Activated naive CD4-positive, alpha-beta T cell treated with anti-CD3 and anti-CD28 coated beads, Interleukin-2, amount 50 U/mL, for 24 hours (primary cell): Measurements from ENCODE around the gene SLC38A8.

Experiments used
- H3K27ac Mint-ChIP-seq: one replicate; pipeline ENCODE4 v1.8.0; 2021; ENCODE audit warnings: mild to moderate bottlenecking, mixed read lengths
- H3K27me3 Mint-ChIP-seq: one replicate; pipeline ENCODE4 v1.8.0; 2021; ENCODE audit warnings: mixed read lengths
- H3K36me3 Mint-ChIP-seq: one replicate; pipeline ENCODE4 v1.8.0; 2021; ENCODE audit warnings: mixed read lengths
- H3K4me1 Mint-ChIP-seq: one replicate; pipeline ENCODE4 v1.8.0; 2021; ENCODE audit warnings: mixed read lengths
- H3K4me3 Mint-ChIP-seq: one replicate; pipeline ENCODE4 v1.8.0; 2021; ENCODE audit warnings: mild to moderate bottlenecking, mixed read lengths
- H3K9me3 Mint-ChIP-seq: one replicate; pipeline ENCODE4 v1.8.0; 2021; ENCODE audit warnings: mixed read lengths

The SLC38A8 gene

GRCh38 chr16:83981799-83982198 is 60.8 kb downstream of the SLC38A8 start:
- Mint-ChIP-seq H3K27me3 (no peaks in the 10 kb centered on the region), H3K36me3 (no peaks in the 10 kb centered on the region), H3K4me1 (no peaks in the 10 kb centered on the region), H3K9me3 (peaks cover 6% of the 10 kb centered on the region), H3K27ac (no peak overlapping the region), H3K4me3 (no peak overlapping the region)

DNA sequence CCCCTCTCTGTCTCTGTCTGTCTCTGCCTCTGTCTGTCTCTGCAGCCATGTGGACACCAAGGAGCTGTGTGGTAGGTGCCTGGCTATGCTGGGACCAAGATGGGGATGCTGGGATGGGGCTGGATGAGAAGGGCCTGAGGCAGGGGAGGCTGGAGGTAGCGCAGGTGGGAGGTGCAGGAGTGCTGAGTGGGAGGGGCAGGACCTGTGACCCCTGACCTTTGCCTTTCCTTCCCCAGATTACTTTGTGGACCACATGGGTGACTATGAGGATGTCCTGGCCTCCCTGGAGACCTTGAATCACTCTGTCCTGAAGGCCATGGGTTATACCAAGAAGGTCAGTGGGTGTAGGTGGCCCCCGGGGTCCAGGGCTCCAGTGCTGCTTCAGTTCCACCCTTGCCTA is 61.8 kb downstream of the SLC38A8 start:
- H3K4me1 Mint-ChIP-seq = no peaks in the 10 kb centered on the region
- H3K4me3 Mint-ChIP-seq = no peak overlapping the region
- H3K9me3 Mint-ChIP-seq = peaks cover 6% of the 10 kb centered on the region
- H3K36me3 Mint-ChIP-seq = no peaks in the 10 kb centered on the region
- H3K27me3 Mint-ChIP-seq = no peaks in the 10 kb centered on the region
- no peak overlapping the region for H3K27ac Mint-ChIP-seq

DNA sequence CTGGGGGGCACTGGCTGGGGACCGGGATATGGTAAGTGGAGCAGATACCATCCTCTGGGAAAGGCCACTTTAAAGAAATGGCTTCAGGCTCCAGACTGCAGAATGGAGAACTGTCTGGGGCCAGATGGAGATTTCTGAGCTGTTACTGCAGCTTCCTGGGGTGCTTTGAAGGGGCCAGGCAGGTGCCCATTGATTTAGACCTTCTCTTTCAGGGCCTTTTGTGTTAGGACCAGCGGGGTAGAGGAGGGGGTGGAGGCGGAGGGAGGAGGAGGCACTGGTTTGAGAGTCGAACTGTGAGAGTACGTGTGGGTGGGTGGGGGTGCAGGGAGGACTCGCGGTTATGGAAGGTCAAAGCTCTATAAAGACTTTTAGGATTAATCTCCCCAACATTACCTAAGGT is 63.2 kb downstream of the SLC38A8 start:
- Mint-ChIP-seq H3K4me3 (no peak overlapping the region), H3K4me1 (no peaks in the 10 kb centered on the region), H3K27me3 (peaks cover 2% of the 10 kb centered on the region), H3K36me3 (no peaks in the 10 kb centered on the region), H3K27ac (no peak overlapping the region), H3K9me3 (peaks cover 6% of the 10 kb centered on the region)

- H3K27me3 Mint-ChIP-seq = peaks cover 3% of the 10 kb centered on the region
- no peak overlapping the region for H3K4me3 Mint-ChIP-seq
- no peaks in the 10 kb centered on the region for H3K36me3 Mint-ChIP-seq
- no peak overlapping the region for H3K27ac Mint-ChIP-seq
- H3K4me1 Mint-ChIP-seq = no peaks in the 10 kb centered on the region
- H3K9me3 Mint-ChIP-seq = peaks cover 6% of the 10 kb centered on the region
Measured at GRCh38 chr16:83978401-83978904, 64.1 kb downstream of the SLC38A8 start.

- Mint-ChIP-seq H3K27ac (no peak overlapping the region), H3K36me3 (no peaks in the 10 kb centered on the region), H3K9me3 (peaks cover 6% of the 10 kb centered on the region), H3K4me1 (no peaks in the 10 kb centered on the region), H3K27me3 (peaks cover 3% of the 10 kb centered on the region), H3K4me3 (no peak overlapping the region)
Measured at GRCh38 chr16:83977056-83977815, 65.4 kb downstream of the SLC38A8 start.

DNA sequence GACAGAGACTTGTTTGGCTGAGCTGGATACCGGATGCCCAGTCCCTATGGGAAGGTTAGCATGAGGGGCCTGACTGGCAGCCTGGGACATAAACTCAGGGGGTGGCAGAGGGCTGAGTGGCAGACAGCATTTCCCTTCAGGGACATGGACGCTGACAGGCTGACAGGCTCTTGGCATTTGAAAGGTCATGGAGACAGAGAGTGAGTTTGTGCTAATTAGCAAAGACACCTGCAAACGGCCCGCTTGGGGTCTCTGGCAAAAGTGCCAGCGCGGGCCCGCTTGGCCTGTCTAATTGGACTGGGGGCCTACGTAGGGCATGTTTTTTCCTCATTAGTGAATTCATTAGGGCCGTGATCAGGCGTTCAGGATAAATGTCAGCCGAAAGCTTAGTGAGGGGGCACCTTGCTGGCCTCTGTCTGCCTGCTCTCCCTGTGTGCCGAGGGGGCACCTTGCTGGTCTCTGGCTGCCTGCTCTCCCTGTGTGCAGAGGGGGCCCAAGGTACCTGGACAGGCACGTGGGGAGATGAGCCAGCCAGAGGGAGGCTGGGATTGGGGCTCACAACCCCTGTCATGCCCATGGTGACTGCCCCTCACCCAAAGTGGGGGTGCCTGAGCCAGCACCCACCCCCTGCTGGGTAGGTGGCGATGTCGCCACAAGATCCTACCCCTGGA is 66.9 kb downstream of the SLC38A8 start:
- Mint-ChIP-seq H3K4me1 (no peaks in the 10 kb centered on the region), H3K4me3 (no peak overlapping the region), H3K36me3 (no peaks in the 10 kb centered on the region), H3K27me3 (peaks cover 6% of the 10 kb centered on the region), H3K27ac (no peak overlapping the region), H3K9me3 (peaks cover 6% of the 10 kb centered on the region)

GRCh38 chr16:83974475-83974874 is 68.1 kb downstream of the SLC38A8 start:
- Mint-ChIP-seq H3K9me3 (peaks cover 6% of the 10 kb centered on the region), H3K36me3 (no peaks in the 10 kb centered on the region), H3K4me3 (no peak overlapping the region), H3K27me3 (peaks cover 10% of the 10 kb centered on the region), H3K27ac (no peak overlapping the region), H3K4me1 (no peaks in the 10 kb centered on the region)

- peaks cover 3% of the 10 kb centered on the region for H3K9me3 Mint-ChIP-seq
- no peaks in the 10 kb centered on the region for H3K36me3 Mint-ChIP-seq
- no peak overlapping the region for H3K4me3 Mint-ChIP-seq
- H3K4me1 Mint-ChIP-seq = no peaks in the 10 kb centered on the region
- H3K27ac Mint-ChIP-seq = no peak overlapping the region
- peaks cover 13% of the 10 kb centered on the region for H3K27me3 Mint-ChIP-seq
Measured at GRCh38 chr16:83973581-83974385, 68.8 kb downstream of the SLC38A8 start.

DNA sequence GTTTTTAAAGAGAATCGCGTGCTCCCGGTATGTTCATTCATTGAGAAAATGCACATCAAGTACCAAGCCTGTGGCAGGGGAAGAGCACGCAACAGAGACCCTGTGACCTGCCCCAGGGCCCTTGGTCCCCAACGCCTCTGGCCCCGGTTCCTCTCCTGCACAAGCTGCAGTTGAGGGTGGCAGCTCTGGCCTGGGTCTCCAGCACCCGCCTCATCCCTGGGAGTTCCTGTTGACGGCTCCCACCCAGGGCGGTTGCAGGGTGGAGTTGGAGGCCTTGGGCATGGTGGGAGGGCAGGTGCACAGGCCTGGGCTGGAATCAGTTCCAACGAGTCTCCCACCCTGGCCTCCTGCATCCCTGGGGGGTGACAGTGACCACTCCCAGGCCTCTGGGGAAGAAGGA is 69.5 kb downstream of the SLC38A8 start:
- Mint-ChIP-seq H3K27me3 (peaks cover 13% of the 10 kb centered on the region), H3K9me3 (no peaks in the 10 kb centered on the region), H3K4me1 (no peaks in the 10 kb centered on the region), H3K4me3 (no peak overlapping the region), H3K27ac (no peak overlapping the region), H3K36me3 (no peaks in the 10 kb centered on the region)

DNA sequence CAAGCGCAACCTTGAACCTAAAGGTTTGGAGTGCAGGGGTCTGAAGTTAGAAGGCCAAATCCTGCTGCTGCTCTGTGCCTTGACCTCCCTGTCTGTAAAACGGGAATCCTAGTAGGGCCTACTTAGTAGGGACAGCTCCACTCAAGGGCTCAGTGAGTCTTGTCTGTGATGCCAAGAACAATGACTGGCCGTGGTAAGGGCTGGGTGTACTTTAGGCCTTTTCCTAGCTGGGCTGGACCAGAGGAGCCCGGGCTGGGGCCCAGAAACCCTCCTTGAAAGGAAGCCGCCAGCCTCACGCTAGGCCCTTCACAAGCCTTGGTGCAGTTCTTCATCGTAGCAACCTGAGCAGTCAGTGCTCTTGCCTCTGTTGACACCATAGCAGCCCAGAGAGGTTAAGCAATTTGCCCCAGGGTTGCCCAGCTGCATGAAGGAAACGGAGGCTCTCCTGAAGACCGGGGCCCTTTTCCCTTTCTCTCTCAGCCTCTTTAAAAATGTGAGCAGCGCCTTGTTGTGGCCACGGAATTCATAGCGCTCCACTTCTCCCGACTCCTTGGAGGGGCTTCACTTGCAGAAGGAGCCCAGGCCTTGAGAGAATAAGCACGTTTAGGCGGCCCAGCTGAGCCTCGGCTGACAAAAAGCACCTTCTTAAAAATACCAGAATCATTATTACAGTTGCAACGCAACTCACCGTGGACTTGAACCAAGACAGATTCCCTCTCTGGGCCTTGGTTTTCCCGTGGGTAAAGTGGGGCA is 70.2 kb downstream of the SLC38A8 start:
- Mint-ChIP-seq H3K27ac (no peak overlapping the region), H3K27me3 (peaks cover 15% of the 10 kb centered on the region), H3K9me3 (no peaks in the 10 kb centered on the region), H3K4me1 (peaks cover 4% of the 10 kb centered on the region), H3K36me3 (no peaks in the 10 kb centered on the region), H3K4me3 (no peak overlapping the region)

- H3K4me1 Mint-ChIP-seq = peaks cover 4% of the 10 kb centered on the region
- no peak overlapping the region for H3K27ac Mint-ChIP-seq
- peaks cover 15% of the 10 kb centered on the region for H3K27me3 Mint-ChIP-seq
Measured at GRCh38 chr16:83971165-83972130, 71.1 kb downstream of the SLC38A8 start.

DNA sequence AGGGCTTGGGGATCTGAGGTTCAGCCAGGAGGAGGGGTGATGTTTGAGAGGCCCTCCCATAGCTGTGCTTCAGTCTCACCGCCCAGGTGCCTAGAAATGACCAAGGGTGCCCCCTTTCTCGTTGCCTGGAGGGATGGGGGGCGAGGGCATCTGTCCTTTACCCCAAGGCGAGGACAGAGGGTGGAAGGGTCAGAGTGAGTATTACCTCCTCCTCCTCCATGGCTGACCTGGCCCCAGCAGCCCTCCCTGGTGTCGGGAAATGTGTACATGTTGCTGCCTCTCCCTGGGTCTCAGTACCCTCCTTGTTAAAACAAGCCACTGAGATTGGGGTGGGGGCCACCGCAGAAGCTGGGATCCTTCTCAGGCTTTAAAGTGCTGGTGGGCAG is 72.2 kb downstream of the SLC38A8 start:
- no peak overlapping the region for H3K27ac Mint-ChIP-seq
- no peaks in the 10 kb centered on the region for H3K9me3 Mint-ChIP-seq
- no peak overlapping the region for H3K4me3 Mint-ChIP-seq
- peaks cover 4% of the 10 kb centered on the region for H3K4me1 Mint-ChIP-seq
- peaks cover 15% of the 10 kb centered on the region for H3K27me3 Mint-ChIP-seq
- no peaks in the 10 kb centered on the region for H3K36me3 Mint-ChIP-seq

More at GRCh38 chr16:83971165-83972130, 71.1 kb downstream of the SLC38A8 start:
- Mint-ChIP-seq H3K36me3 (no peaks in the 10 kb centered on the region), H3K4me3 (no peak overlapping the region), H3K9me3 (no peaks in the 10 kb centered on the region)

DNA sequence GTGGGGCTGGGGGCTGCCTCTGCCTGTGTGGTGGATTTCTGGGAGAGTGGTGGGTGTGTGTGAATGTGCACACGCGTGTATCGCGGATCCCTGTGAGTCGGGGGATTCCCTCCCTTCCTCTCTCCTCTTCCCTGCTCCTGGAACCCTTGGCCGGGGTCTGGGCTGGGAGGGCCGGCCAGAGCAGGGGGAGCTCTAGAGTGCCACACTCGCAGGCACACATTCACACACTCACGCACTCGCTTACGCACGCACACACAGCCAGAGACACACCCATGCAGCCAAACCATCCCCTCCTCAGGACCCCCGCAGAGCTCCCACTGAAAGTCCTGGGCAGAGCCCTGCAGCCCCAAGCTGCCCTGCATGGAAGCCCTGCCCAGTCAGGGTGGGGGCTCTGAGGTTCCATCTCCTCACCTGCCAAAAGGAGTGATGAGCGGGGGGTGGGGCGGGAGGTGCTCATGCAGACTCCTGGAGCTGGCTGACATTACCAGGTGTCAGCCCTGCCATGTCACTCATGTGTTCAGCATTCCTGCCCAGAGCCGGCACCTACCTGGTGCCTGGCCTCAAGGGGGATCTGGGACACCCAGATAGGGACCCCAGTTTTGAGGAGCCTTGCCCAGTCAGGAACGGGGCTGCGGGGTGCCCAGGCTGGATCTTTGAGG is 72.7 kb downstream of the SLC38A8 start:
- H3K4me1 Mint-ChIP-seq = peaks cover 4% of the 10 kb centered on the region
- H3K9me3 Mint-ChIP-seq = no peaks in the 10 kb centered on the region
- no peaks in the 10 kb centered on the region for H3K36me3 Mint-ChIP-seq
- peaks cover 15% of the 10 kb centered on the region for H3K27me3 Mint-ChIP-seq
- peak overlapping the region; percentile 3 for H3K4me3 Mint-ChIP-seq
- no peak overlapping the region for H3K27ac Mint-ChIP-seq
